H1 (cell line): Measurements from ENCODE around the gene GNB1.

ENCODE experiments used
- CHD7 ChIP-seq: fragments of 300-600 bp; sonication (generic); IDR thresholded peaks from 2 replicates; pipeline ENCODE4 v1.7.1; 2012; ENCODE audit warnings: low read length, moderate library complexity, mild to moderate bottlenecking, inconsistent platforms; ENCODE audit not compliant: insufficient replicate concordance
- CTCF ChIP-seq, 3 experiments: IDR thresholded peaks; 1 replicate in 2 of 3; 2 replicates in 1 of 3; pipeline versions ENCODE4 v1.5.1 to v1.6.1; 2011; ENCODE audit warnings: low read length in 3 of 3, mild to moderate bottlenecking in 3 of 3, inconsistent platforms in 2 of 3, low read depth in 1 of 3, moderate library complexity in 1 of 3; ENCODE audit not compliant: insufficient read depth in 1 of 3; ENCODE audit errors: control extremely low read depth in 1 of 3
- HDAC2 ChIP-seq, 2 experiments: fragments of 300-600 bp in 1 of 2; sonication (generic) in 1 of 2; IDR thresholded peaks; 2 replicates each; pipeline ENCODE4 v1.6.1; 2011 to 2012; ENCODE audit warnings: low read depth in 2 of 2, low read length in 2 of 2, mild to moderate bottlenecking in 2 of 2, moderate library complexity in 2 of 2, borderline replicate concordance in 1 of 2, inconsistent platforms in 1 of 2
- PHF8 ChIP-seq: fragments of 200-600 bp; sonication (generic); conservative IDR thresholded peaks from 2 replicates; pipeline ENCODE4 v1.7.1; 2012; ENCODE audit warnings: low read depth, mild to moderate bottlenecking, inconsistent platforms, low read length, moderate library complexity
- POLR2A ChIP-seq, 2 experiments: IDR thresholded peaks; 1 replicate in 1 of 2; 2 replicates in 1 of 2; pipeline ENCODE4 v1.6.1; 2011; ENCODE audit warnings: low read depth in 2 of 2, low read length in 2 of 2, mild to moderate bottlenecking in 2 of 2; ENCODE audit errors: control extremely low read depth in 1 of 2
- POLR2AphosphoS5 ChIP-seq: IDR thresholded peaks from 2 replicates; pipeline ENCODE4 v1.6.1; 2011; ENCODE audit warnings: low read depth, low read length
- RAD21 ChIP-seq, 2 experiments: IDR thresholded peaks in 1 of 2; conservative IDR thresholded peaks in 1 of 2; 2 replicates each; pipeline ENCODE4 v1.6.1; 2011; ENCODE audit warnings: low read depth in 2 of 2, low read length in 2 of 2, improper control_type of control experiment in 1 of 2, inconsistent platforms in 1 of 2, mild to moderate bottlenecking in 1 of 2, moderate library complexity in 1 of 2
- RFX5 ChIP-seq: IDR thresholded peaks from 2 replicates; pipeline ENCODE4 v1.6.1; 2011; ENCODE audit warnings: low read depth, low read length, improper control_type of control experiment, borderline replicate concordance
- RXRA ChIP-seq: IDR thresholded peaks from 2 replicates; pipeline ENCODE4 v1.6.1; 2011; ENCODE audit warnings: low read depth, mild to moderate bottlenecking, low read length, moderate library complexity; ENCODE audit not compliant: insufficient read depth
- TAF1 ChIP-seq: IDR thresholded peaks from 2 replicates; pipeline ENCODE4 v1.6.1; 2011; ENCODE audit warnings: mild to moderate bottlenecking, low read depth, low read length

DNA sequence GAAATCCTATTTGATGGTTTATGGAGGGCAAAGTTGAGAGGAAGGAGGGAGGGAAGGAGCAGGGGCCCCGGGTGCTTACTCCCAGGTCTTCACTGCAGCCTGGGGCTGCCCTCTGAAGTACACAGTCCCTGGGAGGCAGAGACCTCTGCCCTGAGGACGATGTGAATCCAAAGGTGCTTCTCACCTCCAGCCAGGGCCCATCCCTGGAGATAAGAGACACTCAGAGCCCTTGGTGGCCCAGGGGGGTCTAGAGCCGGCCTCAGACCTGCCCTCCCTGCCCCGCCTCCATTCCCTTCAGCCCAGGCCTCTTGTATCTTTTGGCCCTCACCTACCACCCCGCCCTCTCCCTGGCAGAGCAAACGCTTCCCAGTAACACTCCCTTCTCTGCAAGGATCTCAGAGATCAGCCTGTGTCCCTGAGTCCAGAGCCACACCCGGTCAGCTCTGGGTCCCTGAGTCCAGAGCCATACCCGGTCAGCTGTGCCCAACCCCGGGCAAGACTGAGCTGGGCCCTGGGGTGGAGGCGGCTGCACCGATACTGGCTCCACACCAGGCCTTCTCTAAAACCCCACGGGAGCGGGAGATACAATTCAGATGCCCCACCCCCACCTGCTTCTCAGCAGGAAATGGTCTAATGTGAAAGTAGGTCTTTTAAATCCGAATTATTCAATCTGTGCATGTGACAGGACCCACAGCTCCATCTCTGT, 3.6 kb upstream of the GNB1 start:
- TF ChIP-seq CTCF (IDR thresholded peaks at IDR 0.05; ENCODE audit: control extremely low read depth in 1 of 3, insufficient read depth in 1 of 3, low read depth in 1 of 3, low read length in 3 of 3) (no peak), POLR2AphosphoS5 (no peak), RXRA (no peak), CHD7 (no peak), POLR2A (IDR thresholded peaks at IDR 0.05; ENCODE audit: control extremely low read depth in 1 of 2, low read depth in 2 of 2, low read length in 2 of 2) (no peak), HDAC2 (IDR thresholded peaks at IDR 0.05; ENCODE audit: borderline replicate concordance in 1 of 2, low read depth in 2 of 2, low read length in 2 of 2) (no peak), TAF1 (no peak), PHF8 (no peak), RAD21 (IDR thresholded peaks at IDR 0.05 in 1 of 2, conservative IDR thresholded peaks at IDR 0.05 in 1 of 2; ENCODE audit: low read depth in 2 of 2, low read length in 2 of 2) (no peak), RFX5 (no peak)
